CD8-positive, alpha-beta memory T cell (primary cell): ENCODE results near the gene TFAP2A. TPM values are rescaled to one million over a fixed set of nuclear protein-coding genes. Genes with fewer than 3 reads are reported as not detected.

ENCODE experiments used
- CTCF ChIA-PET: fragments of 350-600 bp; sonication (Branson Sonifier 250); formaldehyde crosslinking; loops from one replicate; lab custom pipeline; 2021; ENCODE audit warnings: antibody characterized with exemption; lab: Charles Lee
- POLR2A ChIA-PET: fragments of 350-600 bp; sonication (Branson Sonifier 250); formaldehyde crosslinking; loops from one replicate; lab custom pipeline; 2021; ENCODE audit warnings: antibody characterized with exemption; lab: Charles Lee
- DNase-seq, 5 donors: peaks; one replicate each; pipeline versions ENCODE4 v3.0.0 to v3.0.0-alpha.2; 2020 to 2022; ENCODE audit warnings: mixed read lengths in 1 of 5
- H3K27ac ChIP-seq: one replicate; pipeline ENCODE4 v1.7.0; 2013; ENCODE audit warnings: low read depth, mild to moderate bottlenecking, low read length, moderate library complexity
- H3K27me3 ChIP-seq: 2 replicates; pipeline ENCODE4 v1.7.0; 2013; ENCODE audit warnings: low read length, mild to moderate bottlenecking; ENCODE audit not compliant: insufficient read depth, poor library complexity, severe bottlenecking
- H3K36me3 ChIP-seq: 2 replicates; pipeline ENCODE4 v1.7.0; 2013; ENCODE audit warnings: mild to moderate bottlenecking, low read length, moderate library complexity; ENCODE audit not compliant: insufficient read depth
- H3K4me1 ChIP-seq: 2 replicates; pipeline ENCODE4 v1.7.0; 2013; ENCODE audit warnings: mild to moderate bottlenecking, low read length, moderate library complexity; ENCODE audit not compliant: insufficient read depth
- H3K4me3 ChIP-seq: 2 replicates; pipeline ENCODE4 v1.7.0; 2013; ENCODE audit warnings: mild to moderate bottlenecking, low read length
- H3K9me3 ChIP-seq: 2 replicates; pipeline ENCODE4 v1.7.0; 2013; ENCODE audit warnings: mild to moderate bottlenecking, low read length
- H3K27ac Mint-ChIP-seq, 8 donors: one replicate each; pipeline ENCODE4 v1.8.0; 2020 to 2021; ENCODE audit warnings: mixed read lengths in 8 of 8, mild to moderate bottlenecking in 6 of 8, inconsistent platforms in 3 of 8, moderate library complexity in 3 of 8
- H3K27me3 Mint-ChIP-seq, 2 donors: one replicate each; pipeline ENCODE4 v1.8.0; 2020 to 2021; ENCODE audit warnings: mixed read lengths in 2 of 2, mild to moderate bottlenecking in 1 of 2, moderate library complexity in 1 of 2
- H3K36me3 Mint-ChIP-seq, 3 donors: one replicate each; pipeline ENCODE4 v1.8.0; 2020 to 2021; ENCODE audit warnings: mixed read lengths in 3 of 3, inconsistent platforms in 1 of 3, mild to moderate bottlenecking in 1 of 3
- H3K4me1 Mint-ChIP-seq, 3 donors: one replicate each; pipeline ENCODE4 v1.8.0; 2020 to 2021; ENCODE audit warnings: mixed read lengths in 3 of 3, inconsistent platforms in 1 of 3, mild to moderate bottlenecking in 1 of 3
- H3K4me3 Mint-ChIP-seq, 7 donors: one replicate each; pipeline ENCODE4 v1.8.0; 2020 to 2021; ENCODE audit warnings: mixed read lengths in 7 of 7, mild to moderate bottlenecking in 6 of 7, moderate library complexity in 4 of 7, inconsistent platforms in 2 of 7
- H3K9me3 Mint-ChIP-seq, 5 donors: one replicate each; pipeline ENCODE4 v1.8.0; 2020 to 2022; ENCODE audit warnings: mixed read lengths in 5 of 5, mild to moderate bottlenecking in 3 of 5, moderate library complexity in 2 of 5, inconsistent platforms in 1 of 5
- polyA plus RNA-seq: library from polyadenylated mRNA; unstranded; fragments of 300-500 nt; fragmentation: Illumina TruSeq; gene quantifications from one replicate; pipeline ENCODE4 v1.2.3, GENCODE V29; 2021
- total RNA-seq, 2 experiments: library from RNA; stranded (reverse); gene quantifications; one replicate each; pipeline ENCODE4 v1.2.3, GENCODE V29; 2021

TFAP2A gene
- total and polyA plus RNA-seq, 3 experiments from 2014 or later, result not detected

DNA sequence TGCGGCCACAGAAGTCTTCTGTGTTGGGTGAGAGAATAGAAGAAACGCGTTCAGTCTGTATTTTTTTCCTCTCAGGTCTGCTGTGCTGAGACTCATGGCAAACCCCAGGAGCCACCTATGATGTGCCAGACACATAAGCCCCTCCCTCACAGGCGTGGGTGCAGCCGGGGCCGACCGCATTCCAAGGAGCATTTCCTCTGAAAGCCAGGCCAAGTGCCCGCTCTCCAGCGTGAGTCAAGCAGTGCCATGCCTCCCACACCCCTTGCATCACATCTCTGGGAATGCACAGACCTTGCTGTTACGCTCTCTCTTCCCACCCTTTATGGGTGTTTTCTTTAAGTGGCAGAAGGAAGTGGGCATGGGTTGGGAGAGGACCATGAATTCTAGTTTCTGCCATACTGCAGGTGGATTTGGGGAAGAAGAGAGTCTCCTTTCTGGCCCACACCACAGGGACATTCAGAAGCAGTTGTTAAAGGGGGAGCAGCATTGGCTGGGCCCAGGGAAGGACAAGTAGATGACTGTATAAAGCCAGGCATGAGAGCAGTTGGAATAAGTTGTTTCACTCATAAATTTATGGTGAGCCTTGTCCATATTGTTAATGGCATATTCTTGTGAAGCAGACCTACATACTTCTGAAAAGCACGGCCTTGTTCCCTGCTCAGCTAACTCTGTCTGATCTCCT is 37.1 kb upstream of the TFAP2A start:
- POLR2A ChIA-PET, result no interaction called here

DNA sequence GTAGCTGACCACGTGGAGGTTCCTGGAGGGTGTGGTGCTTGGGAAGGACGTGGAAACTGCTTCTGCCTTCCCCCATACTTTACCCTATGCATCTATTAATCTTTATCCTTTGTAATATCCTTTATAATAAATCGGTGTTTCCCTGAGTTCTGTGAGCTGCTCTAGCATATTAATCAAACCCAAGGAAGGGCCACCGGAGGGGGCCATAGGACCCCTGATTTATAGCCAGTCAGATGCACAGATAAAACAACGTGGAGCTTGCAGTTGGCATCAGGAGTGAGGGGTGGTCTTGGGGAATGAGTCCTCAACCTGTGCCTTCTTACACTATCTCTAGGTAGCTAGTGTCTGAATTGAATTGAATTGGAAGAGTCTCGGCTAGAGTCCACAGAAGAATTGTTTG is 36.5 kb upstream of the TFAP2A start:
- CTCF ChIA-PET, result no interaction called here
- H3K4me1 ChIP-seq, result no peaks in the 10 kb centered on the region
- H3K27ac ChIP-seq, result no peak overlapping the region
- H3K9me3 Mint-ChIP-seq, result no peaks in the 10 kb centered on the region
- DNase-seq, result no peak
- H3K4me1 Mint-ChIP-seq, result no peaks in the 10 kb centered on the region
- H3K27me3 ChIP-seq, result peaks cover 3% of the 10 kb centered on the region
- no peaks in the 10 kb centered on the region for H3K36me3 ChIP-seq
- no peak overlapping the region for H3K27ac Mint-ChIP-seq
- no peak overlapping the region for H3K4me3 ChIP-seq
- H3K27me3 Mint-ChIP-seq, result peaks cover 5 to 45% of the 10 kb centered on the region in 2 donors
- H3K36me3 Mint-ChIP-seq, result no peaks in the 10 kb centered on the region
- POLR2A ChIA-PET, result no interaction called here
- H3K9me3 ChIP-seq, result no peaks in the 10 kb centered on the region
- no peak overlapping the region for H3K4me3 Mint-ChIP-seq

More for the DNA sequence above, 37.1 kb upstream of the TFAP2A start:
- DNase-seq, result no peak
- Mint-ChIP-seq H3K27me3 (peaks cover 5 to 41% of the 10 kb centered on the region in 2 donors), H3K4me1 (no peaks in the 10 kb centered on the region), H3K9me3 (no peaks in the 10 kb centered on the region), H3K4me3 (no peak overlapping the region), H3K36me3 (no peaks in the 10 kb centered on the region), H3K27ac (no peak overlapping the region)
- CTCF ChIA-PET, result no interaction called here
- Histone ChIP-seq H3K27me3 (peaks cover 3% of the 10 kb centered on the region), H3K27ac (no peak overlapping the region), H3K4me3 (no peak overlapping the region), H3K36me3 (no peaks in the 10 kb centered on the region), H3K4me1 (no peaks in the 10 kb centered on the region), H3K9me3 (no peaks in the 10 kb centered on the region)

DNA sequence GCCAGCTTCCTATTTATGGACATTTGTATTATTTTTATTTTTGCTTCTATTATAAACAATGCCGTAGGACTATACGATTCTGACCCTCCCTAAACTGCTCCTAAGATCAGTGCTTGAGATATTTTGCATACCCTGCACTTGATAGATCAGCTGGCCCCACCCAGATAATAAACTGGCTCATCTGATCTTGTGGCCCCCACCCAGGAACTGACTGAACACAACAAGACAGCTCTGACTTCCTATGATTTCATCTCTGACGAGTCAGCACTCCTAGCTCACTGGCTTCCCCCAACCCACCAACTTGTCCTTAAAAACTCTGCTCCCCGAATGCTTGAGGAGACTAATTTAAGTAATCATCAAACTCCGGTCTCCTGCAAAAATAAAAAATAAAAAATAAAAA is 34.9 kb upstream of the TFAP2A start:
- ChIA-PET POLR2A (no interaction called here), CTCF (no interaction called here)
- Mint-ChIP-seq H3K27me3 (peaks cover 5 to 46% of the 10 kb centered on the region in 2 donors), H3K36me3 (no peaks in the 10 kb centered on the region), H3K27ac (no peak overlapping the region), H3K4me3 (no peak overlapping the region), H3K9me3 (no peaks in the 10 kb centered on the region), H3K4me1 (no peaks in the 10 kb centered on the region)
- no peaks in the 10 kb centered on the region for H3K36me3 ChIP-seq
- peaks cover 3% of the 10 kb centered on the region for H3K27me3 ChIP-seq
- no peak overlapping the region for H3K27ac ChIP-seq
- no peak for DNase-seq
- no peak overlapping the region for H3K4me3 ChIP-seq
- H3K9me3 ChIP-seq, result no peaks in the 10 kb centered on the region
- no peaks in the 10 kb centered on the region for H3K4me1 ChIP-seq

DNA sequence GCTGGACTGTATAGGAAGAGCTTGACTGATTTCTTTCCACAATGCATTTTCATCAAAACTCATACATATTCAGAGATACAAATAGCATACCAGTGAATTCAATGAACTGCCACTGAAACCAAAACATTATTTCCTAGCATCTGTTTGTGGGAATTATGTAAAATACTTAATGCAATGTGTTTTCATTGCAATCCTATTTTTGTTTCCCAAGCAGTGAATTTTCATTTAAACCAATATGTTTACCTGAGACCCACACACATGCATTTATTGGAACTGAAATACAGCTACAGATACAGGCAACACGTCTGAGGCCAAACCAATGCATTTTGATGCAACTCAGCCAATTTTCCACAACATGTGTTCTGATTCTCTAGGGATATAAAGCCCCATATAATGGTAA is 33.2 kb upstream of the TFAP2A start:
- CTCF ChIA-PET, result interaction anchor here (1.3 kb wide), 1 partner anchor 30 kb away, joined by 3 read pairs; no protein-coding TSS in a partner anchor
- Histone ChIP-seq H3K9me3 (no peaks in the 10 kb centered on the region), H3K27me3 (peaks cover 3% of the 10 kb centered on the region), H3K4me3 (no peak overlapping the region), H3K27ac (no peak overlapping the region), H3K4me1 (no peaks in the 10 kb centered on the region), H3K36me3 (no peaks in the 10 kb centered on the region)
- POLR2A ChIA-PET, result no interaction called here
- no peak for DNase-seq
- peaks cover 6 to 58% of the 10 kb centered on the region in 2 donors for H3K27me3 Mint-ChIP-seq
- H3K36me3 Mint-ChIP-seq, result no peaks in the 10 kb centered on the region
- H3K4me3 Mint-ChIP-seq, result no peak overlapping the region
- no peaks in the 10 kb centered on the region for H3K9me3 Mint-ChIP-seq
- H3K27ac Mint-ChIP-seq, result no peak overlapping the region
- no peaks in the 10 kb centered on the region for H3K4me1 Mint-ChIP-seq

DNA sequence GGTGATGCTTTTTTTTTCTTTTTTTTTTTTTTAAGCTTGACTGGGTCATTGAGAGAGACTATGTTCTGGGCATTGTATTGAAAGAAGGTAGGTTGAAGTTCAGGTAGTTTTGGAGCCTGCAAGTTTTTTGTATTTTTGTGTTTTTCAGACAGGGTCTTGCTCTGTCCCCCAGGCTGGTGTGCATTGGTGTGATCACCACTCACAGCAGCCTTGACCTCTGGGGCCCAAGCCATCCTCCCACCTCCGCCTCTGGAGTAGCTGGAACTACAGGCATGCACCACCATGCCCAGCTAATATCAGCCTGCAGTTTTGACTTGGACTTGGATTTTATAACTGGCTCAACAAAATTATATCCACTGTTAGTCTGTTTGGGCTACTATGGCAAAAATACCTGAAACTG is 31.7 kb upstream of the TFAP2A start:
- Mint-ChIP-seq H3K36me3 (no peaks in the 10 kb centered on the region), H3K4me1 (no peaks in the 10 kb centered on the region), H3K9me3 (peaks cover 0 to 2% (median 0%) of the 10 kb centered on the region in 5 donors), H3K27me3 (peaks cover 5 to 58% of the 10 kb centered on the region in 2 donors), H3K4me3 (no peak overlapping the region), H3K27ac (no peak overlapping the region)
- Histone ChIP-seq H3K9me3 (no peaks in the 10 kb centered on the region), H3K4me1 (no peaks in the 10 kb centered on the region), H3K27me3 (peaks cover 3% of the 10 kb centered on the region), H3K36me3 (no peaks in the 10 kb centered on the region), H3K4me3 (no peak overlapping the region), H3K27ac (no peak overlapping the region)
- ChIA-PET CTCF (interaction anchor here (1.3 to 1.4 kb wide), 2 partner anchors 9 to 12 kb away, joined by 3 to 6 read pairs; no protein-coding TSS in a partner anchor), POLR2A (no interaction called here)
- no peak for DNase-seq

DNA sequence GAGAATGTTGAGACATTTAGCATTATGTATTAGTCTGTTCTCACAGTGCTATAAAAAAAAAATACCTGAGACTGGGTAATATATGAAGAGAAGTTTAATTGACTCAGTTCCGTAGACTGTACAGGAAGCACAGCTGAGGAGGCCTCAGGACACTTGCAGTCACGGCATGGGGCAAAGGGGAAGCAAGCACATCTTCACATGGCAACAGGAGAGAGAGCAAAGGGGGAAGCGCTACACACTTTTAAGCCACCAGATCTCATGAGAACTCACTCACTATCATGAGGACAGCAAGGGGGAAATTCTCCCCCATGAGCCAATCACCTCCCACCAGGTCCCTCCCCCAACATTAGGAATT is 26.8 kb upstream of the TFAP2A start:
- no peak overlapping the region for H3K4me3 ChIP-seq
- ChIA-PET CTCF (no interaction called here), POLR2A (no interaction called here)
- H3K36me3 ChIP-seq, result no peaks in the 10 kb centered on the region
- no peaks in the 10 kb centered on the region for H3K27me3 ChIP-seq
- no peak overlapping the region for H3K27ac ChIP-seq
- Mint-ChIP-seq H3K9me3 (peaks cover 0 to 2% (median 0%) of the 10 kb centered on the region in 5 donors), H3K4me3 (no peak overlapping the region), H3K27ac (no peak overlapping the region), H3K4me1 (no peaks in the 10 kb centered on the region), H3K36me3 (no peaks in the 10 kb centered on the region), H3K27me3 (peaks cover 1 to 39% of the 10 kb centered on the region in 2 donors)
- DNase-seq, result no peak
- no peaks in the 10 kb centered on the region for H3K4me1 ChIP-seq
- no peaks in the 10 kb centered on the region for H3K9me3 ChIP-seq

DNA sequence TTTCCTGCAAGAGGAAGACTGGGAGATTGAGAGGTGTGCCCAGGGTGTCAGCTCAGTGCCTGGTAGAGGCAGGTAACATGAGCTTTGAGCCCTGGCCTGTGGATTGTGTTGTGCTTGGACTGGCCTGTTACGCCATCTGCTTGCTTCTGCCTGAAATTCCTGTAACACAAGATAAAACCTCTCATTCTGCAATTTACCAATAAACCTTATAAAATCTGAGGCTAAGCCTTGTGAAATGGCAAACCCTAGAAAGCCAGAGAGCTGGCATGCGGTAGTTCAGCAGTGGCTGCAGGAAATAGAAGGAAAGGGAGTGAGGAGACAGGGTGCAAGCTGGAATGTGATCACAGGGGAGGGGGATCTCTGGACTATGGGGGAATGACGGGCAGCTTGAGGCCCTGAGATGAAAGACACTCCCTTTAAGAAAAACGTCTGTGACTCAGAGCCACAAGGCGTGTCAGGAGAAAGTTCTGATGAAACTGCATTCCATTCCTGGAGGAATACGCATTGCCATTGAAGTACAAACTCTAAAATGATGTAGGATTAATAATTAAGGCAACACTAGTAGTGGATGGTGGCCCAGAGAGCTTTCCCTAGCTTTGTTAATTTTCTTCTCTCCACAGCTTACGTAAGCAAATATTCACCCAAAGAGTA is 26.3 kb upstream of the TFAP2A start:
- no peaks in the 10 kb centered on the region for H3K9me3 ChIP-seq
- no peaks in the 10 kb centered on the region for H3K27me3 ChIP-seq
- Mint-ChIP-seq H3K4me1 (no peaks in the 10 kb centered on the region), H3K27me3 (peaks cover 1 to 33% of the 10 kb centered on the region in 2 donors), H3K9me3 (peaks cover 0 to 2% (median 0%) of the 10 kb centered on the region in 5 donors), H3K27ac (no peak overlapping the region), H3K36me3 (no peaks in the 10 kb centered on the region), H3K4me3 (no peak overlapping the region)
- no peak overlapping the region for H3K4me3 ChIP-seq
- no peaks in the 10 kb centered on the region for H3K36me3 ChIP-seq
- POLR2A ChIA-PET, result no interaction called here
- H3K4me1 ChIP-seq, result no peaks in the 10 kb centered on the region
- DNase-seq, result no peak
- no peak overlapping the region for H3K27ac ChIP-seq
- CTCF ChIA-PET, result no interaction called here

DNA sequence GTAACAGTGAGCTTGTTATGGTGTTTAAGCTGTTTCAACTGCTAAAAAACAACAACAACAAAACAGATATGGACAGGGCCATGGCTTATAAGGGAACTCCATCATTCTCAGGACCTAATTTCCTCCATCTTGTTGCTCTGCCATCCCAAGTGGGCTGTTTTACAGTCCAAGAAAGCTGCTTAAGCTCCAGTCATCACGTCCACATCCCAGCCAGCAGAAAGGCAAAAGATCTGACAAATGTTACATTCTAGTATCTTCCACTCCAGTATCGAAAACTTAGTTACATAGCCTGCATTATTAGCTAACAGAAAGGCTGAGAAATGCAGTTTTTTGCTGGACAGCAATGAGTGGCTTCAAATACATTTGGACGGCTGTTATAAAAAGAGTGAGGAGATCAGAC is 23.0 kb upstream of the TFAP2A start:
- H3K27ac Mint-ChIP-seq, result no peak overlapping the region
- H3K4me3 Mint-ChIP-seq, result no peak overlapping the region
- DNase-seq, result no peak
- Histone ChIP-seq H3K27me3 (no peaks in the 10 kb centered on the region), H3K4me1 (no peaks in the 10 kb centered on the region), H3K36me3 (no peaks in the 10 kb centered on the region), H3K27ac (no peak overlapping the region), H3K9me3 (no peaks in the 10 kb centered on the region), H3K4me3 (no peak overlapping the region)
- H3K27me3 Mint-ChIP-seq, result peaks cover 0 to 33% of the 10 kb centered on the region in 2 donors
- no peaks in the 10 kb centered on the region for H3K36me3 Mint-ChIP-seq
- POLR2A ChIA-PET, result no interaction called here
- H3K4me1 Mint-ChIP-seq, result peaks cover 0 to 6% (median 0%) of the 10 kb centered on the region in 3 donors
- H3K9me3 Mint-ChIP-seq, result peaks cover 0 to 1% (median 0%) of the 10 kb centered on the region in 5 donors
- CTCF ChIA-PET, result interaction anchor here (1.3 kb wide), 1 partner anchor 9 kb away, joined by 3 read pairs; no protein-coding TSS in a partner anchor
